Astrocyte of the hippocampus (primary cell): ENCODE measurements around the gene FAM117B.

Experiments used
- DNase-seq: peaks from one replicate; pipeline ENCODE4 v3.0.0; 2011; ENCODE audit warnings: low read depth, low spot score

Gene FAM117B

DNA sequence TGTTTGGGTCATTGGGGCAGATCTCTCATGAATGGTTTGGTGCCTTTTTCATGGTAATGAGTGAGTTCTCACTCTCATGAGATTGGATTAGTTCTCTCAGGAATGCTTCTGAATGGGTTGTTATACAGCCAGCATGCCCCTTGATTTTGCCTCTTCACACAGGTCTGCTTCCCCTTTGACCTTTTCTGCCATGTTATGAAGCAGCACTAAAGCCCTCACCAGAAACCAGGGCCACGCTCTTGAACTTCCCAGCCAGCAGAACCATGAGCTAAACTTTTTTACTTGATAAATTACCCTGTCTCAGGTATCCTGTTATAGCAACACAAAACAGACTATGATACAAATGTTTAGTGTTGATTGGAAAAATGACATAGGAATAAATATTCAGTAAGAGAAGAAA is 179.5 kb downstream of the FAM117B start:
- no peak for DNase-seq

DNA sequence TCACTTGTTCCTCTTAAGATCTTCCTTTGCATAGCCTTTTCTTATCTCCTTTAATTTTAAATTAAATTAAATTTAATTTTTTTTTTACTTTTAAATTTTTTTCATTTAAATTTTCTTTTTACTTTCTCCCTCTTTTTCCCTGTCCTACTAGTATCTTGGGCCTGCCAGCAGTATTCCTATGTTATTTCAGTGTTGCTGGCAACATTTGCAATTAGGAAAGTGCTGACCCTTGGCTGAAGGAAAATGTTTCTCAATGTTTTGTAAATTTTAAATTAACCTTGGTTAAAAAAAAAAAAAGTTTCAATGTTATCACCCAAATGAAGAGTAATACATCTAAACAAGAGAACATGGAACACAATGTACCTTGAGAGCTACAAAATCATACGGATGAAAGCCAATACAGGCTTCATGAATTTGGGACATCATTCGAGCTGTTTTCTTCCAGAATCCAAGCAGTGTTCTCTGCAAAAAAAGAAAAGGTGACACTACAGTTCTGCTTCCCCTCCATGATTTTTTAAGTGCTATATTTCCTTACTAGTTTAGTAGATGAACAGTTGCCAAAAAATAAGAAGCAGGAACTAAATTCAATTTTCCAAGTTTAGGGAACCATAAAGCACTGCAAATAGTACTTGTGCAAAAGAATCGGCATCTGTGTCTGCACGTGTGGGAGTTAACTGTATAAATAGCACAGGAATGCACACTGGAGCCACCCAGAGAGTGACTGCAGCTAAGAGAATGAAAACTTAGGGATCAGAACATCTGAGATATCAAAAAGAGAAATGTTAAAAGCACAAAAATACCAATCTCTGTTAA is 181.0 kb downstream of the FAM117B start:
- no peak for DNase-seq

- DNase-seq, result no peak
Measured at GRCh38 chr2:202817771-202818170, 183.0 kb downstream of the FAM117B start.

- DNase-seq, result no peak
Measured at GRCh38 chr2:202818321-202818720, 183.6 kb downstream of the FAM117B start.
